Left renal pelvis (tissue), 4 donors: ENCODE data around the gene SFTPA2. TPM values are rescaled to one million over a fixed set of nuclear protein-coding genes. Genes with fewer than 3 reads are reported as not detected.
A peak's percentile ranks its signal among the peaks of the same experiment; 100 is the strongest.
"Not testable (repeated sequence)": the region's sequence is repeated elsewhere in the genome, so short reads cannot be mapped to it uniquely, and the experiment has no call there.

Source experiments
- DNase-seq, 4 donors: peaks; one replicate each; pipeline ENCODE4 v3.0.0-alpha.2; 2013; ENCODE audit warnings: low read depth in 4 of 4, low spot score in 3 of 4
- polyA plus RNA-seq, 4 donors: library from polyadenylated mRNA; unstranded; fragments of 120-200 nt; gene quantifications; one replicate each; pipeline ENCODE4 v1.2.1, GENCODE V29; 2013; ENCODE audit not compliant: insufficient read length in 4 of 4

Gene SFTPA2
- polyA plus RNA-seq = under 1 TPM in 1 of 4 donors, not detected in 3; 0.34 TPM

DNA sequence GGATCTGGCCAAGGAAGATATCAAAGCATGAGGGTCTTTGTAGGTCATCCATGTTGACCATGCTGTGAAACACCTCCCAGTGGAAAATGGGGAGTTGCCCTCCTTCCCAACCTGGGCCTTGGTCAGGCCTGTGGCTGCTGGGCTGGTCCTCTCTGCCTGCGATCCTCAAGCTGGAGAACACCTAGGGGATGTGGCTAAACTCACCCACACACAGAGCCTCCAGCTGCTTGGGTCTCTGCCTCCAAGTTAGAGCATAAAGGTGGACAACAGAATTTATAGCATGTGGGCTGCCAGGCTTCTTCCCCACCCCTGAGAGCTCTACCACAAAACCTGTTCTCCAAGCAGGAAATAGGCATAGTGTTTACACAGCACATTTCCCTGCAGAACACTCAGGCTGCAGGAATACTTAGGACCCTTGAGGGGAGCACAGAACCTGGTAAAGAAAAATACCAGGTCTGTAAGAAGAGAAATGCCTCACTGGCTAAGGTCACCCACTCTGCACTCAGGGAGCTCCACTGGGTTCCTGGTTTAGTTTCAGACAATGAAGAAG, at the start of gene SFTPA2:
Gene SFTPA2 (minus strand): TSS at position 248 of the 550 bp plus-strand sequence. CDS start 924 bp downstream, outside the sequence.
- no peak for DNase-seq

DNA sequence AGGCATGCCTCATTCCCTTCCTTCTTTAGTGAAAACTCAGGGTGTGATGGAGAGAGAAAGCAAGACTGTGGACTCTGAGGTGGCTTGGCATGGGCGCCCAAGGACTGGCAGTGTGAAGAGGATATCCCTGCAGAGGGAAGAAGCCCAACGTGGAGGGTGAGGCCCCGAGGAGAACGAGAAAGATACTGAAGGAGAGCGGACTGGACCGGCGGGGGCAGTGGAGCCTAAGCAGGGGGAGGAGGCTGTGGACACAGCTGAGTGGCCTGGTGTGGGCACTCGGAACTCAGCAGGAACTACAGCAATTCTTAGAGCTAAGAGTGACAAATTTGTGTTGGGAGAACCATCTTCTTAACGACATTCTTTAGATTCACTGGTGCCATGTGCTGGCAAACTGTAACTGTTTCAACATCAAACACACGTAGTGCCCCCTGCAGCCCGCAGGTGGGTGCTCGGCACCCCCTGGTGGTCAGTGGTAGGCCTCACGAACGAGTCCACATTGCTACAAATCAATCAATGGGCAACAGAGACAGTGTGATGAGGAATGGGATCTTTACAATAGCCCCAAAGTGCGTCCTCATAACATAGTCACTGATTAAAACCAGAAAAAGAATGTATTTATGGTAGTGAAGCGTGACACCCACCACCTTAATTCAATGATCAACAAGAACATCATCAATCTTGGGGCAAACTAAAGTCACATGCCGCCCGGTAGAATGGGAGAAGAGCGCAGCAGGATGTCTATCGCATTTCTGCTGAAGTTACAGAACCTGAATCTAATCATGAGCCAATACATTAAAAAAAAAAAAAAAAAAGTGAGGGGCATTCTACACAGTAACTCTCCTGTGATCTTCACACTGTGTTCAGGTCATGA, 48.5 kb upstream of the SFTPA2 start:
- no peak for DNase-seq

DNA sequence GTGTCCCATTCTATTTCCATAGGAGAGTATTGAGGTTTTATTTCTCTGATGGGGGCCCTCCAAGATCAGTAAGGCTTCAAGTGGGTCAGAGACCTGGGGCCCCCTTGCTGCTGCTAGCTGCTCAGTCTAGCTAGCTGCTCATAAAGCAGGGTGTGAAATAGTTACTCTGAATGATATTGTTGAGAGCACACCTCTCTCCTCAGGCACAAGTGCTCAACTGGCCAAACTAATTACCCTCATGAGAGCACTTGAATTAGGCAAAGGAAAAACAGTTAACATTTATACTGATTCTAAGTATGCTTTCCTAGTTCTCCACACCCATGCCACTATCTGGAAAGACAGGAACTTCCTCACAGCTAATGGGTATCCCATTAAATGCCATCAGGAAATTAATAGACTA, 45.1 kb upstream of the SFTPA2 start:
- DNase-seq = no peak

- DNase-seq = no peak
Observed at GRCh38 chr10:79604294-79604693, 44.1 kb upstream of the SFTPA2 start.

DNA sequence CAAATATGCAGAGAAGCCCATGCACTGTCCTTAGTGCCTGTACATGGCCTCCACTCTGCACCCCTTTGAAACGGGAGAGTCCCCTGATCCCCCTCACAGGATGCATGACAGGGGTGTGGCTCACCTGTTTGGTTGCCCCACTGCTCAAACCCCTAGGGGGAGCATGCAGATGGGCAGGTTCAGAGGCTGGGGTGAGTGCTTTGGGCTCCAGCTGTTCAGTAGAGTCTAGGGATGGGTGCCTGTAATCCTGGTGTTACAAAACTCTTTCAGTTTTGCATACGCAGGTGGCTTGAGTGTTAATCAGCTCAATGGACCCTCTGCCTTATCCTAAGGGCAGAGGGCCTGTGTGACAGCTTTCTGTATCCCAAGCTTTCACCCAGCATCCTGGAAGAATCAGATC, 42.7 kb upstream of the SFTPA2 start:
- DNase-seq = no peak

DNA sequence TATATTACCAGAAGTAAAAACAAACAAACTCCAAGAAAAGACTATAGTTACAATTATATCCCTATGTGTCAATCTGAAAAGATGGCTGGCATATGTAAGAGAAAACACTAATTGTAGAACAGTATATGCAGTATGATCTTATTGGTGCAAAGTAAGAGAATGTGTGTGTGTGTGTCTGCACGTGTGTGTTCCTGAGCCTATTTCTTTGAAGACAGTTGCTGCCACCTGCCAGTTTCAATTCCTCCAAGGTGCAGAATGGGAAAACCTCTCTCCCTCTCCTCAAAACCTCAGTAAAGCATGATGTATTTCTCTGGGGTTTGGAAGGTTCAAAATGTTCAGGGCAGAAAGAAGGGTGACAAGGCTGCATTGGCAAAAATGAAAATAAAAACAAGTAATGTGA, 41.7 kb upstream of the SFTPA2 start:
- no peak for DNase-seq

DNA sequence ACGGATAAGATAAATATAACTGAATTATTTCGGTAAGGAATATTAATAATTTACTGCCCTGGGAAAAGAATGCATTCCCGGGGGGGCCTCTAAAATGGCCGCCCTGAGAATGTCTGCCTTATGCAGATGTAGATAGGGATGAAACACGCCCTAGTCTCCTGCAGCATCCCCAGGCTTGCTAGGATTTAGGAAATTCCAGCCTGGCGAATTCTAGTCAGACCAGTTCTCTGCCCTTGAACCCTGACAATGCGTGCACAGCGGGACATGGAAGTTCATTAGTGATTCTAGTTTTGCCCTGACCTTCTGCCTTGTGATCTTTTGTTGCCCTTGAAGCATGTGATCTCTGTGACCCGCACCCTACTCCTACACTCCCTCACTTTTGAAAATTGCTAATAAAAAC, 39.4 kb upstream of the SFTPA2 start:
- not testable (repeated sequence) for DNase-seq

DNA sequence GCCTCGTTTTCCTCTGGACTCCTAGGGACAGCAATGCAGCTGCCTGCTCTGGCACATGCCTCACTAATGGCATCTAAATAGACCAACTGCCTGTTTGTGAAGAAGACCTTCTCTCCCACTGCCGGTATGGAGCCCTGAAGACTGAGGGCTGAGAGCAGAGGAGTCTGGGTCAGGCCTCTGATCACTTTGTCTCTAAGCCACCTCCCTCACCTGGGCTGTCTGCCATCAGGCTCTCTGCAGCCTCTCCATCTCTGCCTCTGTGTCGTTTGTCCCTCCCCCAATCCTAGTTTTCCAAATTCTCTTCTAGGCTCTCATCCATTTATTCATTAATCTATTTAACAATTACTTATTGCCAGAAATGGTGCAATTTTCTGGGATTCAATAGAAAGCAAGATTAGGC, 35.3 kb upstream of the SFTPA2 start:
- DNase-seq = no peak

DNA sequence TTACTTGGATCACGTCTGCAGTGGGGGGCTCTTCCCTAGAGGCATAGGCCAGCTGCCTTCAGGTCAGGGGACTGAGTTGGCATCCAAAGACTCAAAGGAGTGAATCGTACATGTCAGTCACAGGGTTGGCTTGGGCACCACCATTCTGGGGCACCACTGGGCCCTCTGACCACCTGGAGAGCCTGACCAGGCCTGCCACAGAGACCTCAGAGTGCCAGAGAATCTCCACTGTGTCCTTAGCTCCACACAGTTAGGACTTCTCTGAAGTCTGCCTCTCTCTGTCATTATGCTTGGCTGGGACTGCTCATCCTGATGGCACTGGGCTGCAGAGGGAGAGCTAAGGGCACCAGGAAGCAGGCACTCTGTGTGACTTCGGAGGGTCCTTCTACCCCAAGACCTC, 34.4 kb upstream of the SFTPA2 start:
- not testable (repeated sequence) for DNase-seq

GRCh38 chr10:79593377-79593776, 33.2 kb upstream of the SFTPA2 start:
- no peak for DNase-seq

DNA sequence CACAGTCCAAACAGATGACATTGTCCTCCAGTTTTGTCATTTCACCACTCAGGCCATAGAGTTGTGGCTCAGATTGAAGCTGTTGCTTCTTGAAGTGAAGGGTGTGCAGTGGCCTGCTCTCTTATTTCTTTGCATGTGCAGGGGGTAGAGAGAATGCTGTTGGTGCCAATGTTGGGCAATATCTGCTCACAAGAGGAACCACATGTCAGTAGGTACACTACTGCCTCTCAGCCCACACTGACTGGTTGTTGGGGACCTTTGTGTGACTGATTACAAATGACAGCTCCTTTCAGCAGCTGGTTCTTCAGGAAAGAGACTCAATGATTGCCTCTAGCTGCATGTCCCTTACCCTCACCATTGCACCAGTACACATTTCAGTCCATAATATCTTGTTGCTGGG, 28.6 kb upstream of the SFTPA2 start:
- no peak for DNase-seq

DNA sequence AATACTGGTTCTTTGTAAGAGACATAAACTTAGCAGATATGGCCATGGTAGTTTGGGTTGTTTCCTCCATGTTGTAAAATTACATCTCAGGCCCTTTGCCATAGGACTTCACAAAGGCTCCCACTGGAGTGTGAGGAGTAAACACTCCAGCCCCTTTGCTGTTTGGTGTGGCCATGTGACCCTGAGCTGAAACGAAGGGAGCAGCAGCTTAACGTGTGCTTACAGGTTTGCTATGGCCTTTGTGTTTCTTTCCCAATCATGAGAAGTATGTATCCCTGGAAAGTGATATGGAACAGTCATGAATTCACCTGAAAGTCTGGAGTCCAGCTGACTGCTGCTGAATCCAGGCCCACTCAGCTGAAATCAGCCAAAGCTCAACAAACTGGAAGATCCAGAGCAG, 26.7 kb upstream of the SFTPA2 start:
- DNase-seq = no peak

GRCh38 chr10:79585870-79586527, 25.8 kb upstream of the SFTPA2 start:
- no peak for DNase-seq

DNA sequence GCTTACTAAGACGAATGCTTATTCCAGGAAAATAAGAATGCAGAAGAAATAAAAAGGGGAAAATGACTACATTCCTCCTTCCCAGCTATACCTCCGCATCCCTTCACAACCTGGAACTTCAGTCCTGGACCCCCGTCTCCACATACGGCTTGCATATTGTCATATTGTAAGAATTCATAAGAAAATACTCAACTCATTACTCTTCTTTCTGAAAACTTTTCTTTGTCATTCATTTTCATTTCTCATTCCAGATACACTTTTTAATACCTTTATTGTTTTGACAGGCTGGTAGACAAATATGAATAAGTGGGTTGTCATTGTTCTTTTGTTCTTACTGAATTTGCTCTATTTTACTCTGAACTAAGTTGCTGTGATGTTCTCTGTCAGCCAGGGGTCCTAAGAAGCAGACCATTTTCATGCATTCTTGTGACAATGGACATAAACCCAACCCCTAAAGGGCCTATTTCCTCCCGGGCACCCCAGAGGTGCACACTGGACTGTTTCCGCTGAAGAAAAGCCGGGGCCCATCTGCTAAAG, 23.3 kb upstream of the SFTPA2 start:
- no peak for DNase-seq

DNA sequence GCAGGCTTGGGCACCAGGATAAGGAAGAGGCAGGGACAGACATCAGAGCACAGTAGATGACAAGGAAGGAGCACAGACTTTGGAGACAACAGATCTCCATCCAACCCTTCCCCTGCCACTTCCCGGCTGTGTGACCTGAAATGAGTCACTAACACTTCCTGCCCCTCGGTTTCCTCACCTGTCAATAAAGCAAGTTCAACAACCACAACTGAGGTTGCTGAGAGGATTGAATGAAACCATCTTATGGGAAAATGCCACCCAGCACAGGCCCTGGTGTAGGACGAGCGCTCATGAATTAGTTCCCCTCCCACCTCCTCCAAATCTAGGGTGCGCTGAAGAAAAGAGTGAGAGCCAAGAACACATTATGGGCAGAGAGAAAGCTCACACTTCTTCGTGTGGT, 22.7 kb upstream of the SFTPA2 start:
- DNase-seq = not testable (repeated sequence)

DNA sequence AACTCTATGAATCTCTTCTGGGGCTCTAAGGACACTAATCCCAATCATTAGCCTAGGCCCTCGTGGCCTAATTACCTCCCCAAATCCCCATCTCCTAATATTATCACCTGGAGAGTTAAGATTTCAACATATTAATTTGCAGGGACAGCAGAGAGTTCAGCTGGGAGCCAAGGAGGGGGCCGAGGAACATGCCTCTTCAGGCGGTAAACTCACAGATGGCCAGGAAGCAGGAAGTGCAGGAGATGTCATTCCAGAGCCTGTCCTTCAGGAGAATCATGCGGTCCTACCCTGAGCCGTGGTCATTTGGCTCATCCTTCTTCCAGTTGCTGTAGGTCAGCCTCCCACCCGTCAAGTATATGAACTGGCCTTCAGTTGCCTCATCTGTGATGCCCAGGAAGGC, 21.9 kb upstream of the SFTPA2 start:
- no peak for DNase-seq

- DNase-seq = no peak
Observed at GRCh38 chr10:79581044-79581443, 20.8 kb upstream of the SFTPA2 start.

DNA sequence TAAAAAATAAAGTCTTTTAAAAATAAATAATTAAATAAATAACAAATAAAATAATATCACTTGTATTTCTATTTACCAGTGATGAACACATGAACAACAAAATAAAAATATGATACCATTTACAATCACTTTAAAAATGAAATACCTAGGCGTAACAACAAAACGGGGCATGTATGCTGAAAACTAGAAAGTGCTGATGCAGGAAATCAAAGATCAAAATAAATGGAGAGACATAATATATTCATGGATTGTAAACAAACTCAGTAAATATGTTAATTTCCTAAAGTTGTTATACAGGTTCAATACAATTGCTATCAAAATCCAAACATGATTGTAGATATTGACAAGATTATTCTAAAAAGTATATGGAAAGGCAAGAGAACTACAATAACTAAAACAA, 19.2 kb upstream of the SFTPA2 start:
- no peak for DNase-seq

DNA sequence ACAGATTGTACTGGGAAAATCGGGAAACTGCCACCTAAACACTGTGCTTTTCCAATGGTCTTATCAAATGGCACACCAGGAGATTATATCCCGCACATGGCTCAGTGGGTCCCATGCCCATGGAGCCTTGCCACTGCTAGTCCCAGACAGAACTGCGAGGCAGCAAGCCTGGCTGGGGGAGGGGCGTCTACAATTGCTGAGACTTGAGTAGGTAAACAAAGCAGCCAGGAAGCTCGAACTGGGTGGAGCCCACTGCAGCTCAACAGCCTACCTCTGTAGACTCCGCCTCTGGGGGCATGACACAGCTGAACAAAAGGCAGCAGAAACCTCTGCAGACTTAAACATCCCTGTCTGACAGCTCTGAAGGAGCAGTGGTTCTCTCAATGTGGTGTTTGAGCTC, 10.4 kb upstream of the SFTPA2 start:
- not testable (repeated sequence) for DNase-seq

DNA sequence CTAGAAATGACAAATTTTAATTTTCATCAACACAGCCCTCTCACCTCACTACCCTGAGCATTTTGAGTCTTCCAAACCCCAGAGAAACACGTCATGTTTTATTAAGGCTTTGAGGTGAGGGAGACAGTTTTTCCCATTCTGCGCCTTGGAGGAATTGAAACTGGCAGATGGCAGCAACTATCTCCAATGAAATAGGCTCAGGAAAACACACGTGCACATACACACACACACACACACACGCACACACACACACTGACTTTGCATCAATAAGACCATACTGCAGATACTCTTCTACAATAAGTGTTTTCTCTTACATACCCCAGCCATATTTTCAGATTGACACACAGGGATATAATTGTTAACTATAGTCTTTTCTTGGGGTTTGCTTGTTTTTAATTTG, 3.2 kb upstream of the SFTPA2 start:
- DNase-seq = no peak

- peak; percentile 27 to 37 (median 29) for DNase-seq
Observed at GRCh38 chr10:79562135-79562756, 2.0 kb upstream of the SFTPA2 start.
